ENCODE measurements around the gene TNNI2. TPM values are rescaled to one million over a fixed set of nuclear protein-coding genes. Genes with fewer than 3 reads are reported as not detected.

Gene TNNI2
- total and polyA plus RNA-seq, 2 donors (not counting 1 experiment from before 2014, with no cell fraction given): 2.9 to 12.9 TPM

DNA sequence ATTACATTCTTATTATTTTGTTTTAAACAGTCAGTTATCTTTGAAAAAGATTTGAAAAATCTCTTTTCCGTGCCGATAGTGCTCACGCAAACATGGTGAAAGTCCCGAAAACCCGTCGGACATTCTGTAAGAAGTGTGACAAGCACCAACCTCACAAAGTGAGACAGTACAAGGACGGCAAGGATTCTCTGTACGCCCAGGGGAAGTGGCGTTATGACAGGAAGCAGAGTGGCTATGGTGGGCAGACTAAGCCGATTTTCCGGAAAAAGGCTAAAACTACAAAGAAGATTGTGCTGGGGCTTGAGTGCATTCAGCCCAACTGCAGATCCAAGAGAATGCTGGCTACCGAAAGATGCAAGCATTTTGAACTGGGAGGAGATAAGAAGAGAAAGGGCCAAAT is 46.3 kb upstream of the TNNI2 start:
- Histone ChIP-seq H3K9me3 (ENCODE audit: control extremely low read depth in 1 of 3, control insufficient read depth in 2 of 3, insufficient read depth in 1 of 3, low read length in 2 of 3) (no peaks in the 10 kb centered on the region), H3K79me2 (ENCODE audit: control insufficient read depth, insufficient read depth, low read length) (no peaks in the 10 kb centered on the region), H3K4me2 (replicated peaks; ENCODE audit: low read depth, low read length, poor library complexity, severe bottlenecking) (no peak overlapping the region), H3K4me1 (ENCODE audit: control insufficient read depth in 2 of 2, insufficient read depth in 2 of 2, low read length in 2 of 2) (no peaks in the 10 kb centered on the region), H3K9ac (ENCODE audit: low read length) (no peak overlapping the region), H3K27me3 (replicated peaks in 1 of 4; ENCODE audit: control extremely low read depth in 1 of 4, control insufficient read depth in 3 of 4, insufficient read depth in 4 of 4, low read length in 3 of 4) (peaks cover 0 to 7% (median 0%) of the 10 kb centered on the region in 4 experiments), H2AFZ (ENCODE audit: insufficient read depth, low read depth, low read length, poor library complexity, severe bottlenecking) (no peak overlapping the region), H4K20me1 (ENCODE audit: control insufficient read depth, insufficient read depth, low read length, poor library complexity, severe bottlenecking) (no peaks in the 10 kb centered on the region), H3K4me3 (ENCODE audit: control extremely low read depth in 1 of 5, extremely low read depth in 1 of 5, insufficient read depth in 1 of 5, low read depth in 2 of 5, low read length in 4 of 5) (no peak overlapping the region), H3K36me3 (replicated peaks in 1 of 2; ENCODE audit: control extremely low read depth in 1 of 2, control insufficient read depth in 1 of 2, extremely low read depth in 1 of 2, insufficient read depth in 2 of 2, low read length in 1 of 2) (no peaks in the 10 kb centered on the region), H3K27ac (ENCODE audit: low read length in 2 of 2) (no peak overlapping the region)
- ChIA-PET CTCF (interaction anchor here (0.7 kb wide), 1 partner anchor 815 kb away, joined by 4 read pairs; no protein-coding TSS in a partner anchor), POLR2A (interaction anchor here (0.6 kb wide), 1 partner anchor 64 kb away, joined by 3 read pairs; no protein-coding TSS in a partner anchor)
- ATAC-seq (ENCODE audit: low read depth) (no peak), DNase-seq (no peak)
- Mint-ChIP-seq H3K9me3 (ENCODE audit: insufficient read depth) (no peaks in the 10 kb centered on the region), H3K27ac (no peak overlapping the region), H3K27me3 (peaks cover 32% of the 10 kb centered on the region), H3K4me3 (no peak overlapping the region), H3K4me1 (peaks cover 2% of the 10 kb centered on the region)
- WGBS (ENCODE audit: insufficient coverage): 78% methylated on average over 10 of the region's 12 CpGs
- intact Hi-C loops (cut with micrococcal nuclease): no loop called here
- TF ChIP-seq EZH2 (IDR thresholded peaks at IDR 0.05; ENCODE audit: borderline replicate concordance, insufficient read depth, low read depth, low read length, poor library complexity, severe bottlenecking): no peak
- TF ChIP-seq, protein P1, sequence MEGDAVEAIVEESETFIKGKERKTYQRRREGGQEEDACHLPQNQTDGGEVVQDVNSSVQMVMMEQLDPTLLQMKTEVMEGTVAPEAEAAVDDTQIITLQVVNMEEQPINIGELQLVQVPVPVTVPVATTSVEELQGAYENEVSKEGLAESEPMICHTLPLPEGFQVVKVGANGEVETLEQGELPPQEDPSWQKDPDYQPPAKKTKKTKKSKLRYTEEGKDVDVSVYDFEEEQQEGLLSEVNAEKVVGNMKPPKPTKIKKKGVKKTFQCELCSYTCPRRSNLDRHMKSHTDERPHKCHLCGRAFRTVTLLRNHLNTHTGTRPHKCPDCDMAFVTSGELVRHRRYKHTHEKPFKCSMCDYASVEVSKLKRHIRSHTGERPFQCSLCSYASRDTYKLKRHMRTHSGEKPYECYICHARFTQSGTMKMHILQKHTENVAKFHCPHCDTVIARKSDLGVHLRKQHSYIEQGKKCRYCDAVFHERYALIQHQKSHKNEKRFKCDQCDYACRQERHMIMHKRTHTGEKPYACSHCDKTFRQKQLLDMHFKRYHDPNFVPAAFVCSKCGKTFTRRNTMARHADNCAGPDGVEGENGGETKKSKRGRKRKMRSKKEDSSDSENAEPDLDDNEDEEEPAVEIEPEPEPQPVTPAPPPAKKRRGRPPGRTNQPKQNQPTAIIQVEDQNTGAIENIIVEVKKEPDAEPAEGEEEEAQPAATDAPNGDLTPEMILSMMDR (IDR thresholded peaks at IDR 0.05): no peak

GRCh38 chr11:1793081-1793480 is 45.7 kb upstream of the TNNI2 start:
- CTCF ChIA-PET: interaction anchor here (0.7 kb wide), 2 partner anchors 814 to 1064 kb away, joined by 3 to 4 read pairs; no protein-coding TSS in a partner anchor

More at GRCh38 chr11:1793081-1793480, 45.7 kb upstream of the TNNI2 start:
- intact Hi-C loops (cut with micrococcal nuclease): no loop called here
- Histone ChIP-seq H3K9me3 (ENCODE audit: control extremely low read depth in 1 of 3, control insufficient read depth in 2 of 3, insufficient read depth in 1 of 3, low read length in 2 of 3) (no peaks in the 10 kb centered on the region), H3K4me1 (ENCODE audit: control insufficient read depth in 2 of 2, insufficient read depth in 2 of 2, low read length in 2 of 2) (no peaks in the 10 kb centered on the region), H3K36me3 (replicated peaks in 1 of 2; ENCODE audit: control extremely low read depth in 1 of 2, control insufficient read depth in 1 of 2, extremely low read depth in 1 of 2, insufficient read depth in 2 of 2, low read length in 1 of 2) (no peaks in the 10 kb centered on the region), H3K27me3 (replicated peaks in 1 of 4; ENCODE audit: control extremely low read depth in 1 of 4, control insufficient read depth in 3 of 4, insufficient read depth in 4 of 4, low read length in 3 of 4) (peaks cover 0 to 7% (median 0%) of the 10 kb centered on the region in 4 experiments), H4K20me1 (ENCODE audit: control insufficient read depth, insufficient read depth, low read length, poor library complexity, severe bottlenecking) (no peaks in the 10 kb centered on the region), H3K27ac (ENCODE audit: low read length in 2 of 2) (no peak overlapping the region), H2AFZ (ENCODE audit: insufficient read depth, low read depth, low read length, poor library complexity, severe bottlenecking) (no peak overlapping the region), H3K4me2 (replicated peaks; ENCODE audit: low read depth, low read length, poor library complexity, severe bottlenecking) (no peak overlapping the region), H3K79me2 (ENCODE audit: control insufficient read depth, insufficient read depth, low read length) (no peaks in the 10 kb centered on the region), H3K9ac (ENCODE audit: low read length) (no peak overlapping the region), H3K4me3 (ENCODE audit: control extremely low read depth in 1 of 5, extremely low read depth in 1 of 5, insufficient read depth in 1 of 5, low read depth in 2 of 5, low read length in 4 of 5) (no peak overlapping the region)
- Mint-ChIP-seq H3K9me3 (ENCODE audit: insufficient read depth) (no peaks in the 10 kb centered on the region), H3K27ac (no peak overlapping the region), H3K27me3 (peaks cover 36% of the 10 kb centered on the region), H3K4me3 (no peak overlapping the region), H3K4me1 (peaks cover 2% of the 10 kb centered on the region)
- 100% methylated on average over 1 of the region's 3 CpGs for WGBS (ENCODE audit: insufficient coverage)
- TF ChIP-seq, protein P1 (IDR thresholded peaks at IDR 0.05): no peak
- no peak for TF ChIP-seq EZH2 (IDR thresholded peaks at IDR 0.05; ENCODE audit: borderline replicate concordance, insufficient read depth, low read depth, low read length, poor library complexity, severe bottlenecking)
- ATAC-seq (ENCODE audit: low read depth) (no peak), DNase-seq (no peak)
- POLR2A ChIA-PET: no interaction called here
